Right ventricle myocardium inferior (tissue), 1 donor: Measurements from ENCODE around the gene RNF213. TPM values are rescaled to one million over a fixed set of nuclear protein-coding genes. Genes with fewer than 3 reads are reported as not detected.
A peak's percentile ranks its signal among the peaks of the same experiment; 100 is the strongest.
"Not testable (repeated sequence)": the region's sequence is repeated elsewhere in the genome, so short reads cannot be mapped to it uniquely, and the experiment has no call there.

Source experiments
- ATAC-seq: fragments of 200-7000 bp; cut with Tn5 transposase; one replicate; pipeline ENCODE4 v1.9.1; 2020; ENCODE audit warnings: mild to moderate bottlenecking, moderate library complexity
- DNase-seq: peaks from one replicate; pipeline ENCODE4 v3.0.0; 2021; ENCODE audit errors: missing footprints
- intact Hi-C: fragments of 100-400 bp; cut with DNase I; formaldehyde crosslinking; loops from one replicate; pipeline ENCODE4 v1.11.0; 2022
- total RNA-seq: library from RNA; stranded (reverse); fragmentation: NEBNext Ultra II Directional; extraction: Animal tissue kit (Norgen Biotek cat#: 25700); gene quantifications from one replicate; pipeline ENCODE4 v1.2.1, GENCODE V29; 2021
- donor health status: DM: no; HTN: yes; CAD: no; lungs with severe emphysema.

RNF213 gene
- total RNA-seq, 1 donor from 2014 or later = 28.6 TPM

DNA sequence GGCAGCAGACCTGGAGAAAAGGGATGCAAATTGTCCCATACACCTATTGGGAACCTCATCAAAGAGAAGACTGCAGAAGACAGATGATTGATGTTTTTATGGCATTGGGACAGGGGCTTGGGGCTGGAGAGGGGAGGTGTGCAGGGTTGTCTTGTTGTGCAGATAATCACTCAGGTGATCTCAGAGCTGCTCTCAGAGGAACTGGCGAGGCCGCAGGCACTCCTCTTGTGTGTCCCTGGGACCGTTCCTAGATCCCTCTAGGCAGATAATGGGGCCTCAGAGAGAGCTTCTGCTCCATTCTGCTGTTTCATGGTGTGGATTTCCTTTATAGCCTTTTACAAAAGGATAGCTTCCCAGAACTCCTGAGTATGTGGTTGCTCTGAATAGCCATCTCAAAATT, 1.6 kb downstream of the RNF213 start:
- intact Hi-C loops = loop anchor here (5.0 kb wide), 1 partner anchor 160 kb away; the partner anchor contains the start of gene GAA
- ATAC-seq (no peak), DNase-seq (no peak)

DNA sequence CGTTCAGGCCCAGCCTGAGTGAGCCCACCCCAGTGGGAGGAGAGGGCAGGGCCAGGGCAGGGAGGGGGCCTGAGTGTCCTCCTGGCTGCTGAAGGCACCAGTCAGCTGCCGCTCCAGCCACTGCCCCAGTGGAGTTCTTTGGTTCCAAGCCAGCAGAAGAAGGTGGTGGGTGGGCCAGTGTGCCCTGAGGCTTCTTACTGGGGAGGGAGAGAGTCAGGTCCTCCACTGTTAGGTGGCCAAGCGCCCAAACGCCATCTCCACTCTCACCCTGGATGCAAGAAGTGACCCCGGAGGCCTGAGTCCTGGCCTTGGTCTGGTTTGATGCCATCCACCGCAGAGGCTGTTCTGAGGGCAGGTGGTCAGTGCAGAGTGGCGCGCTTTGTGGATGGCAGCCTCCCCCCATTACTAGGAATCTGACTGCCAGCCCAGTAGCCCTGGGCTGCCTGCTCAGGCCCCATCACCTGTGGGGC, 2.2 kb downstream of the RNF213 start:
- DNase-seq (no peak), ATAC-seq (no peak)
- intact Hi-C loops = loop anchor here (5.0 kb wide), 1 partner anchor 161 kb away; the partner anchor contains the start of gene GAA

DNA sequence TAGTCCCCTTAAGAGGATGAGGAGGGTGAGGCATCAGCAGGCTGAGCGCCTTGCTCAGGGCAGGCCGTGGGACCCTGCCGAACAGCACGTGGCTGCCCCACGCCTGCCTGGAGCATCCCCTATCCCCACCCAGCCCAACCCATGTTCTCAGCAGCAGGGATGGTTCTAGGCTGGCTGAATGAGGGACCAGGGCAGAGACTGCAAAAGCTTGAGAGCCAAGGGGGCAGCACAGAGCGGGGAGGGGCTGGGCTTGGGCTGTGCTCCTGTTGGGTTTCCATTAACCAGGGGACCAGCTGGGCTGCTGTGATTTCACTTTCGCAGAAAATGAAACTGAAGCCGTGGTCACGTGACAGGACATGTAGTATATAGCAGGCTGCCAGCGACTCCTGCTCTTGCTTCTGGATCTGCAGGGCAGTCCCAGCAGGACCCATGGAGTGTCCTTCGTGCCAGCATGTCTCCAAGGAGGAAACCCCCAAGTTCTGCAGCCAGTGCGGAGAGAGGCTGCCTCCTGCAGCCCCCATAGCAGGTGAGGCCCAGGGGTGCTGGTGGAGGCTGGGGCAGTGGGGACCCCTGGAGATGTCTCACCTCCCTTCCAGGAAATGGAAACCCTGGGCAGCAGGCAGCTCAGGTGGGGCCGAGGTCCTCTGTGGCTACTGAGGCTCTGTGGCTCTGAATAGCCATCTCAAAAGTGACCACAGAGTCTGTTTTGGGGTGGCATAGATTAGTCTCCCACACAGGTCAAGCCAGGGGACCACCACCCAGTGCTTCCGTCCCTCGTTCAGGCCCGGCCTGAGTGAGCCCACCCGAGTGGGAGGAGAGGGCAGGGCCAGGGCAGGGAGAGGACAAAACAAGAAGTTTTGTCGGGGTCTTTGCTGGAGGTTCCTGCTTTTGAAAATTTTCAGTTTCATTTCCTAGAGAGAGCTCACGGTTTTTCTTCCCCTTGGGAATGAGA, 2.9 kb downstream of the RNF213 start:
- ATAC-seq (peak; percentile 47), DNase-seq (peak; percentile 92)
- intact Hi-C loops = loop anchor here (5.0 kb wide), 1 partner anchor 161 kb away; the partner anchor contains the start of gene GAA

DNA sequence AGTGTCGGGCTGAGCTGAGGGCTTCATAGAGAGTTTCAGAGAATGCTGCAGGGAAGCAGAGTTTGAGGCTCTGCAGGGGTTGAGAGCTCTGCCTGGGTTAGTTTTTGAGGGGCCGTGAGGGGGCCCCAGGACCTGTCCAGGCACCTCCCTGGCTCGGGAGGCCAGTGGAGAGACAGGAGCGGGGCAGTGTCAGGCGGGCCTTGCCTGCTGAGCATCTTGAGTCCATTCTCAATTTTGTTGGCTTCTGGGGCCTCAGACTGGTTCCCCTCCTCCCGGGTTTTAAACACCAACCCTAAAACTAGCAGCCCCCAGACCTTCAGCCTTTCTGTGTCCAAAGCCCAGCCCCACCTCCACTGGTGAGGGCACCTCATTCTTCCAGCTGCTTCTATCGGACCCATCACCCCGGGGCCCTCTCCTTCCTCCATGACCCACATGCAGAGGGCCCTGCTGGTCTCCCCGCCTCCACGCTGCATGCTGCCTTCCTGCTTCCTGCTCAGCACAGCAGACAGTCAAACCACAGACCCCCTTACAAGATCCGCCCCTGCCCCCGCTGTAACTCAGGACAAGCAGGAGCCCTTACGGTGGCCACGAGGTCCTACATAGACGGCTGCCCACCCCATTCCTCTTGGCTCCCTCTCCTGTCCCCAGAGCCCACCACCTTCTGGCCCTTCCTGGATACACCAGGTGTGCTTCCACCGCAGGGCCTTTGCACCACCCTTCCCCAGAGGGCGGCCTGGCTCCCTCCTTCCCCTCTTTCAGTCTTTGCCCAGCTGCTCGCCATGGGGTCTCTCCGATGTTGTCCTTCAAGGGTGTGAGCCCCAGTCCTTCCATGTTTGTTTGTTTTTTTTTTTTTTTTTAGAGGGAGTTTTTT, 3.8 kb downstream of the RNF213 start:
- no peak for ATAC-seq
- intact Hi-C loops = loop anchor here (5.0 kb wide), 1 partner anchor 162 kb away; the partner anchor contains the start of gene GAA
- no peak for DNase-seq

DNA sequence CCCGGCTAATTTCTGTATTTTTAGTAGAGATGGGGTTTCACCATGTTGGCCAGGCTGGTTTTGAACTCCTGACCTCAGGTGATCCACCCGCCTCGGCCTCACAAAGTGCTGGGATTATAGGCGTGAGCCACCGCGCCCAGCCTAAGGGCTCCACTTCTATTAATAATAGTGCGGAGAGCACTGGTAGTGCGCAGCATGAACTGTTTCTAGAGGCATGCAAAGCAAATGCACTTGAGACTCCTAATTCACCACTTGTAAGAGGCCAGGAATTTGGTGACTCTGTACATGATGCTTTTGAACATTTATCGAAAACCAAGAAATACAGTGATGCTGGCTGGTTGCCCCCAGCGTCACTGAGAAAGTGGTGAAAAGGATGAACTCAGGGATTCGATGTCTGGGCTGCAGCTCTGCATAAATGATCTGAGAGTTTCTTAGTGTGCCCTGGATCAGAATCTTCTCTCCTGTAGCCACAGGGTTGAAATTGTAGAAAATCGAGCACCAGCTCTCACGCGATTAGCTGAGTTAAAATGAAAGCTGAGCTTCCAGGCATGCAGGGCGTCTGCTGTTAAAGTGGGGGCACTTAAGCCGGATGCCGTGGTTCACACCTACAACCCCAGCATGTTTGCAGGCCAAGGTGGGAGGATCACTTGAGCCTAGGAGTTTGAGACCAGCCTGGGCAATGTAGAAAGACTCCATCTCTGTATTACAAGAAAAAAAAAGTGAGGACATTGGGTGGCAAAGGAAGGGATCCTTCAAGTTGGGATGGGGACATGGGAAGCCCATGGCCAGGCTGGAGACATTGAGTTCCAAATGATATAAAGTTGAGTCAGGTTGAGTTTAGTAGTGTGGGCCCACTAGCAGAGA, 4.8 kb downstream of the RNF213 start:
- intact Hi-C loops = no loop called here
- ATAC-seq (no peak), DNase-seq (no peak)

DNA sequence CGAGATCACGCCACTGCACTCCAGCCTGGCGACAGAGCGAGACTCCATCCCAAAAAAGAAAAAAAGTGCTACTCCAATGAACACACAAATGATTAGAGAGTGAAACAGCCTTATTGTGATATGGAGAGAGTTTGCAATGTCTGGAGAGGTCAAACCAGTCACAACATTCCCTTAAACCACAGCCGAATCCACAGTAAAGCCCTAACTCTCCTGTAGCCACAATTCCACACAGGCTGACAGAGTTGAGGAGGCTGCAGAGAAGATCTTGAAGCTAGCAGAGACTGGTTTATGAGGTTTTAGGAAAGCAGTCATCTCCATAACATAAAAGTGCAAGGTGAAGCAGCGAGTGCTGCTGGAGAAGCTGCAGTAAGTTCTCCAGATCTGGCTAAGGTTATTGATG, 6.7 kb downstream of the RNF213 start:
- intact Hi-C loops = no loop called here
- ATAC-seq (no peak), DNase-seq (no peak)

DNA sequence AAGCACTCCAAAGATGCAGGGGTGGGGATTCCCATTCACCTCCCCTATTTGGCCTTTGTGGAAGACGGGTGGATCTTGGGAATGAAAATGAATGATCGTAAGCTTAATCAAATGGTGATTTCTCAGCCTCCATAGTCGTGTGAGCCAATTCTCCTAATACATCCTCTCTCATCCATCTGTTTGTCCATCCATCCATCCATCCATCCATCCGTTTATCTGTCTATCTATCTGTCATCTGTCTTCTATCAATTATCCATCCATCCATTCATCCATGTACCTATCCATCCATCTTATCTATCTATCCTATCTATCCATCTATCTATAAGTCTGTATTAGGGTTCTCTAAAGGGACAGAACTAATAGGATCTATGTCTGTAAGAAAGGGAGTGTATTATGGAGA, 7.8 kb downstream of the RNF213 start:
- ATAC-seq = no peak
- DNase-seq = no peak
- intact Hi-C loops = no loop called here

DNA sequence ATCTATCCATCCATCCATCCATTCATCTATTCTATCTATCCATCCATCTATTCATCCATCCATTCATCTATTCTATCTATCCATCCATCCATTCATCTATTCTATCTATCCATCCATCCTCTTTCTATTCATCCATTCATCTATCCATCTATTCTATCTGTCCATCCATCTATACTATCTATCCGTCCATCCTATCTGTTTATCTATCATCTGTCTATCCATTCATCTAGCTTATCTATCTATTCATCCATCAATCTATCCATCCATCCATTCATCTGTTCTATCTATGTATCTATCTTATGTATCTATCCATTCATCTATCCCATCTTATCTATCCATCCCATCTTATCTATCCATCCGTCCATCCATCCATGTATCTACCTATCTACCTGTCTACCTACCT, 8.8 kb downstream of the RNF213 start:
- DNase-seq (no peak), ATAC-seq (no peak)
- intact Hi-C loops = no loop called here

DNA sequence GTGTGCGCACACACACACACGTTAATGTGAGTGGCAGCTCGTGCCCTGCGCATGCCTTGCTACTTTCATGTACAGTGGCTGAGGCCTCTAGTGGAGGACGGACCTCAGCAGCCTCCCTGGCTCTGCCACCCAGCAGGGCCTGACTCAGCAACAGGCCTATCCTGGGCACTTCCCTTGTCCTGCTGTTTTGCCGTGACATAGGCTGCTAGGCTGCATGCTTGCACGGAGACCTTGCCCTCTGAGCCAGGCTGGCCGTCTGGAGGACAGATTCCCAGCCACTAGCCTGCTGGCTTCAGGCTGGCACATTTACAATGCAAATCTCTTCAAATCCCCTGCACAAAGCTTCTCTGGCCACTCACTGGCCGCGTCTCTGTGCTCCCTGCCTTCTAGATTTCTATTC, 9.5 kb downstream of the RNF213 start:
- DNase-seq (no peak), ATAC-seq (no peak)
- intact Hi-C loops = no loop called here

DNA sequence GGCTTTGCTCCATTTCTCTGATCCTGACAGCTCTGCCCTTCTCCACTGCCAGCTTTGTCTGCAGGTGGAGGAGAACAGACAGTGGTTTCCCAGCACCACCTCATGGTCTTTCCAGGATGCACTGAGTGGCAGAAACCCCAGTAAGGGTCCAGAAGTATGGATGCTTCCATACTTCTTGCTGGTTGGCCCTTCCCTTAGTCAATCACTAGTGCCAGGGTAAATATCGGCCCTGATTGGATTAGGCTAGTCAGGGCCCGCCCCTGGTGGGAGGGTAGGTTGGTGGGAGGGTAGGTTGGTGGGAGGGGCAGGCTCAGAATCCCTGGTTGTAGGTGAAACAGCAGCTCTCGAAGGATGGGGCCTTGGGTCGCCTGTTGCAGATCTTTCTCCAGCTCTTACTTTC, 10.2 kb downstream of the RNF213 start:
- ATAC-seq (no peak), DNase-seq (no peak)
- intact Hi-C loops = no loop called here

DNA sequence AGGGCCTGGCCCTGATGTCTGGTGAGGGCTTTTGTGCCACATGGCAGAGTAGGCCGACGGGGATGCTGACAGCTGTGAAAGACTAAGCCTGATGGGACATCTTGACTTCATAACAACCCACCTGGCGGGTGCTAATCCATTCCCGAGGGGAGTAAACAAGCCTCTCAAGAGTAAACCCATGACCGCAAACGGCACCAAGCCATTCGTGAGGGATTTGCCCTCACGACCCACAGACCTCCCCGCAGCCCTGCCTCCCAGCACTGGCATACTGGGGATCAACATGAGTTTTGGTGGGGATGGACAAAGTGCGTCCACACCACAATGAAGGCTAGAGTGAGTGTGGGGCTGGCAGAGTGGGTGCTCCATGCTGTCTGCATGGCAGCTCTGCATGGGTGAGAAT, 11.7 kb downstream of the RNF213 start:
- no peak for ATAC-seq
- intact Hi-C loops = no loop called here
- DNase-seq = peak; percentile 53

DNA sequence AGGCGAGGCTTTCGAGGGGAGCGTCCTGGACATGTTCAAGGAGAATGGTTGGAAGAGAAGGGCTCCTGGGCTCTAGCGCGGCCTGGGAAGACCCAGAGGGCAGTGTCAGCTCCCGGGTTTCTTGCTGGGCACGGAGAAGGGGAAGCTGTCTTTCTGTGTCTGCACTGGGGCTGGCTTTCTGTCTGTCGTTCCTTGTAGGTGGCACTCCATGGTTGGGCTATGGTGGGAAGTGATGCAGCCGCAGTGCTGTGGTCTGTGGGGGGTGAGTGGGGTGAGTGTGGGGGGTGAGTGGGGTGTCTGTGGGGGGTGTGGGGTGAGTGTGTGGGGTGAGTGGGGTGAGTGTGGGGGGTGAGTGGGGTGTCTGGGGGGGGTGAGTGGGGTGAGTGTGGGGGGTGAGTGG, 13.7 kb downstream of the RNF213 start:
- intact Hi-C loops = no loop called here
- ATAC-seq (no peak), DNase-seq (peak; percentile 22)

DNA sequence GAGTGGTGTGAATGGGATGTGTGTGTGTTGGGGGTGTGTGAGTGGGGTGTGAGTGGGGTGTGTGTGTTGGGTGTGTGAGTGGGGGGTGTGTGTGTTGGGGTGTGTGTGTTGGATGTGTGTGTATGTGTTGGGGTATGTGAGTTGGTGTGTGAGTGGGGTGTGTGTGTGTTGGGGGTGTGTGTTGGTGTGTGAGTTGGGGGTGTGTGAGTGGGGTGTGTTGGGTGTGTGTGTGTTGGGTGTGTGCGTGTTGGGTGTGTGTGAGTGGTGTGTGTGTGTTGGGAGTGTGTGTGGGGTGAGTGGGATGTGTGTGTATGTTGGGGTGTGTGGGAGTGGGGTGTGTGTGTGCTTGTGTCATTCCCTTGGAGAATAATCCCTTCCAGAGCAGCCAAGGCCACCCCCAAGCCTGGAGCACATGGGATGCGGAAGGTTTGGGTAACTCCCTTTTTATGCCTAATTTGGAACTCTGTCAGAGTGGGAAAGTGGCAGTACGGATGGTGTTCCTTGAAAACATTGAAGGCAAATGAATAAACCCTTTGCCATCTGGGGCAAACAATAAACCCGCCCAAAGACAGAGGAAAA, 14.3 kb downstream of the RNF213 start:
- intact Hi-C loops = no loop called here
- peak; percentile 33 for DNase-seq

DNA sequence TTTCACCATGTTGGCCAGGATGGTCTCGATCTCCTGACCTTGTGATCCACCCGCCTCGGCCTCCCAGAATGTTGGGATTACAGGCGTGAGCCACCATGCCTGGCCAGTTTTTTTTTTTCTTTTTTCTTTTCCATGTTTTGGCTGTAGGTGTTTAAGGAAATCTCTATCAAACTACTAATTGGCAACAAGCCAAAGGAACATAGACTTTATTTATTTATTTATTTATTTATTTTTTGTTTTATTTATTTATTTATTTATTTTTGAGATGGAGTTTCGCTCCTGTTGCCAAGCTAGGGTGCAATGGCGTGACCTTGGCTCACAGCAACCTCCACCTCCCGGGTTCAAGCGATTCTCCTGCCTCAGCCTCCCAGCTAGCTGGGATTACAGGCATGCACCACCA, 15.2 kb downstream of the RNF213 start:
- ATAC-seq, intact Hi-C loops: not testable (repeated sequence)

More for the DNA sequence above, 14.3 kb downstream of the RNF213 start:
- no peak for ATAC-seq

DNA sequence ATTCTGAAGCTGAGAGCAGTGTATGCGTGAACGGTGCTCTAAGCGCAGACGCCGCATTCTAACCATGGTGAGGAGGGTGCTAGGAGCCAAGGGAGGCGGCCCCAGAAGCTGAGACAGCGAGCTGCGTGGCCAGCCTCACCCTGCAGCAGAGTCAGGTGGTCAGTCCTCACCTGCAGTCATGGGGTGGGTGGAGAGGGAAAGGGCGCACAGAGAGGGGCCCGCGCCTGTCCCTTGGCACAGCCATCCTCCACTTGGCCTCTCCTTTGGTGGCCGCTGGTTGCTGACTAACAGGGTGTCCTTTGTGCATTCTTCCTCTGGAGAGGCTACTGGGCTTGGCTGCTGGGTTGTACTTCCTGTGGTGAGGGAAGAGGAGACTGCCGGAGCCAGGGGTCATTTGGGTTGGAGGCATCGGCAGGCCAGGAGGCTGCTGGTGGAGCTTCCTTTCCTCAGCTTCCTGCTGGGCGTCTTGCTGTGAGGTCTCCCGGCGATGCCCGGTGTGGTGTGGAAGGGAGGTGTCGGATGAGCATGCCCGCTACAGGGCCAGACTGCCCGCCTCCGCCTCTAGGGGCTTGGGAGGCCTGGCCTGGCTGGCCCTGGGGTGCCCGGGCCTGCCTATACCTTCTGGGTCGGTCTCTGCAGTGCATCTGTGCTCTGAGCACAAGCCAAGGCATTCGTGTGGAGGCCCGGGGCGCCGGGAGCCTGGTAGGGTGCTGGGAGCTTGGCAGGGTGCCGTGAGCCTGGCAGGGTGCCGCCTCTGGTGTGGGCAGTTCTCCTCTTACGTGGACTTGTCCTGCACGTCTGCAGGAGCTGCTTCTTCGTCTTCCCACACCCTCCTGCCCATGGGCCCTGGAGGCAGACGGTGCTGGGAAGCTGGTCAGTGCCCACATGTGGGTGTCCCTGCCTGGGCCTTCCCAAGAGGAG, 17.4 kb downstream of the RNF213 start:
- intact Hi-C loops = no loop called here
- peak; percentile 68 for DNase-seq
- ATAC-seq = peak; percentile 29

More for the DNA sequence above, 15.2 kb downstream of the RNF213 start:
- DNase-seq = not testable (repeated sequence)

DNA sequence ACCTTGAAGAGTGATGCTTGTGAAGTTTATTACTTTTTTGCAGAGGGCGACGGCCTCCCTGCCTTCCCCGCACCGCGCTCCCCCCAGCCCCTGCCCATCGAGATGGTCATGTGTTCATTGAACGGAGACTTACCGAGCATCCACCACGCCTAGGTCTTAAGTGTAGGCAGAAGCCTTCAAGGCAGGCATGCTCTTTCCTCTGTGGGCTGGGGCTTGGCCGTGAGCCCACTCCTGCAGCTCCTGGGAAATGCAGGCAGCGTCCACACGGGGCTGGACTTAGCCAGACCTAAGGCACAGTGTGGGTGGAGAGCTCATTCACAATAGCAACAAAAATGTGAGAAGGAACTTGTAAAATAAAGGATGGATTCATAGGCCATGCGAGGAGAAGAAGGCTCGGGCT, 19.2 kb downstream of the RNF213 start:
- DNase-seq = peak; percentile 85
- peak; percentile 79 for ATAC-seq
- intact Hi-C loops = no loop called here

DNA sequence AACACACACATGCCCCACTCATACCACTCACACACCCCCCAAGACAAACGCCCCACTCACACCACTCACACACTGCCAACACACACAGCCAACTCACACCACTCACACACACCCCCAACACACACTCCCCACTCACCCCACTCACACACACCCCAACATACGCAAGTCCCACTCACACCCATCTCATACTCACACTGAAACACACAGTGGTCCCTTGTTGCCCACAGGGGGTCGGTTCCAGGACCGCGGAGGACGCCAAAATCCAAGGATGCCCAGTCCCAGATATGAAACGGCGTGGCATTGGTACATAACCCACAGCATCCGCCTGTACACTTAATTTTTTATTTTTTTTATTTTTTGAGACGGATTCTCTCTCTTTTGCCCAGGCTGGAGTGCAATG, 20.9 kb downstream of the RNF213 start:
- DNase-seq = peak; percentile 16

More for the DNA sequence above, 20.9 kb downstream of the RNF213 start:
- intact Hi-C loops = no loop called here
- ATAC-seq = no peak
